B cell (primary cell): ENCODE results near the gene JPT1. TPM values are rescaled to one million over a fixed set of nuclear protein-coding genes. Genes with fewer than 3 reads are reported as not detected.
A peak's percentile ranks its signal among the peaks of the same experiment; 100 is the strongest.

Source experiments
- ATAC-seq: fragments of 200-7000 bp; cut with Tn5 transposase; one replicate; pipeline ENCODE4 v1.10.0; 2021; ENCODE audit warnings: low read depth, mild to moderate bottlenecking, moderate number of reproducible peaks, moderate library complexity
- CTCF ChIA-PET: fragments of 350-600 bp; sonication (Branson Sonifier 250); formaldehyde crosslinking; loops from one replicate; lab custom pipeline; 2021; ENCODE audit warnings: antibody characterized with exemption, inconsistent platforms; lab: Charles Lee
- POLR2A ChIA-PET: fragments of 350-600 bp; sonication (Branson Sonifier 250); formaldehyde crosslinking; loops from one replicate; lab custom pipeline; 2021; ENCODE audit warnings: antibody characterized with exemption; lab: Charles Lee
- DNase-seq: peaks from one replicate; pipeline ENCODE4 v3.0.0; 2013
- H2AFZ ChIP-seq: 2 replicates; pipeline ENCODE4 v1.6.1; 2012; ENCODE audit warnings: mild to moderate bottlenecking, low read depth, low read length; ENCODE audit not compliant: insufficient read depth, poor library complexity, severe bottlenecking
- H3K27ac ChIP-seq, 2 donors: 1 replicate in 1 of 2; 2 replicates in 1 of 2; pipeline ENCODE4 v1.5.1; 2012 to 2013; ENCODE audit warnings: low read length in 2 of 2, mild to moderate bottlenecking in 2 of 2, moderate library complexity in 1 of 2
- H3K27me3 ChIP-seq, 4 experiments: fragments of 200-600 bp in 1 of 4; sonication (generic) in 1 of 4; replicated peaks in 1 of 4; 1 replicate in 2 of 4; 2 replicates in 2 of 4; pipeline versions ENCODE4 v1.6.1 to v1.7.0; 2013 to 2016; ENCODE audit warnings: low read length in 3 of 4, mild to moderate bottlenecking in 2 of 4, mixed read lengths in 1 of 4, moderate library complexity in 1 of 4; ENCODE audit not compliant: insufficient read depth in 4 of 4, control insufficient read depth in 3 of 4; ENCODE audit errors: control extremely low read depth in 1 of 4
- H3K36me3 ChIP-seq, 2 experiments: replicated peaks in 1 of 2; 1 replicate in 1 of 2; 2 replicates in 1 of 2; pipeline versions ENCODE4 v1.6.1 to v1.7.1; 2013; ENCODE audit warnings: low read length in 1 of 2; ENCODE audit not compliant: insufficient read depth in 2 of 2, control insufficient read depth in 1 of 2; ENCODE audit errors: control extremely low read depth in 1 of 2, extremely low read depth in 1 of 2
- H3K4me1 ChIP-seq, 2 donors: fragments of 200-600 bp in 1 of 2; sonication (generic) in 1 of 2; 1 replicate in 1 of 2; 2 replicates in 1 of 2; pipeline versions ENCODE4 v1.5.1 to v1.6.1; 2013 to 2017; ENCODE audit warnings: low read length in 2 of 2; ENCODE audit not compliant: control insufficient read depth in 2 of 2, insufficient read depth in 2 of 2
- H3K4me2 ChIP-seq: replicated peaks from 2 replicates; pipeline ENCODE3; 2012; ENCODE audit warnings: mild to moderate bottlenecking, low read depth, low read length; ENCODE audit not compliant: poor library complexity, severe bottlenecking
- H3K4me3 ChIP-seq, 5 experiments: fragments of 200-600 bp in 1 of 5; sonication (generic) in 1 of 5; 1 replicate in 3 of 5; 2 replicates in 2 of 5; pipeline versions ENCODE4 v1.5.1 to v1.7.0; 2011 to 2016; ENCODE audit warnings: low read length in 4 of 5, mild to moderate bottlenecking in 4 of 5, low read depth in 2 of 5, control low read depth in 1 of 5, moderate library complexity in 1 of 5; ENCODE audit not compliant: insufficient read depth in 1 of 5; ENCODE audit errors: control extremely low read depth in 1 of 5, extremely low read depth in 1 of 5
- H3K79me2 ChIP-seq: fragments of 200-600 bp; sonication (generic); one replicate; pipeline ENCODE4 v1.6.0; 2016; ENCODE audit warnings: low read length; ENCODE audit not compliant: control insufficient read depth, insufficient read depth
- H3K9ac ChIP-seq: fragments of 200-600 bp; sonication (generic); 2 replicates; pipeline ENCODE4 v1.6.1; 2017; ENCODE audit warnings: mild to moderate bottlenecking, low read length, moderate library complexity
- H3K9me3 ChIP-seq, 3 donors: one replicate each; pipeline versions ENCODE4 v1.6.1 to v1.7.1; 2013; ENCODE audit warnings: low read length in 2 of 3; ENCODE audit not compliant: control insufficient read depth in 2 of 3, insufficient read depth in 1 of 3; ENCODE audit errors: control extremely low read depth in 1 of 3
- H4K20me1 ChIP-seq: 2 replicates; pipeline ENCODE4 v1.6.0; 2012; ENCODE audit warnings: mild to moderate bottlenecking, low read length; ENCODE audit not compliant: insufficient read depth, control insufficient read depth, poor library complexity, severe bottlenecking
- H3K27ac Mint-ChIP-seq: one replicate; pipeline ENCODE4 v1.8.0; 2021; ENCODE audit warnings: mixed read lengths
- H3K27me3 Mint-ChIP-seq: one replicate; pipeline ENCODE4 v1.8.0; 2021; ENCODE audit warnings: mixed read lengths
- H3K4me1 Mint-ChIP-seq: one replicate; pipeline ENCODE4 v1.8.0; 2021; ENCODE audit warnings: mixed read lengths
- H3K4me3 Mint-ChIP-seq: one replicate; pipeline ENCODE4 v1.8.0; 2021; ENCODE audit warnings: mixed read lengths
- H3K9me3 Mint-ChIP-seq: one replicate; pipeline ENCODE4 v1.8.0; 2022; ENCODE audit warnings: mixed read lengths; ENCODE audit not compliant: insufficient read depth
- CTCF ChIP-seq: fragments of 200-600 bp; IDR thresholded peaks from one replicate; pipeline ENCODE4 v1.8.0; 2022; ENCODE audit warnings: antibody characterized with exemption, mild to moderate bottlenecking
- EZH2 ChIP-seq: IDR thresholded peaks from 2 replicates; pipeline ENCODE4 v1.6.1; 2012; ENCODE audit warnings: borderline replicate concordance, low read depth, mild to moderate bottlenecking, moderate library complexity, low read length; ENCODE audit not compliant: insufficient read depth, poor library complexity, severe bottlenecking
- WGBS: methylation state at CpG from one replicate; pipeline ENCODE4 v1.1.5; 2013; ENCODE audit warnings: missing lambda C conversion rate; ENCODE audit not compliant: insufficient coverage; 5-methylcytosine and 5-hydroxymethylcytosine counted together
- intact Hi-C: fragments of 100-400 bp; cut with micrococcal nuclease; formaldehyde crosslinking; loops from one replicate; pipeline ENCODE4 v1.10.0; 2022
- polyA plus RNA-seq: library from polyadenylated mRNA; depleted of rRNA; stranded (reverse); fragments of >200 nt; gene quantifications from 2 replicates; pipeline ENCODE4 v1.2.3, GENCODE V29; 2012
- total RNA-seq, 2 donors: library from RNA; stranded (reverse); fragments of 120-200 nt in 1 of 2; gene quantifications; 1 replicate in 1 of 2; 2 replicates in 1 of 2; pipeline versions ENCODE4 v1.2.3 to v1.2.4, GENCODE V29; 2013 to 2022

The JPT1 gene
- total and polyA plus RNA-seq, 2 donors (not counting 1 experiment from before 2014, with no cell fraction given): 34.8 to 37.6 TPM

- 3% methylated on average over 21 of the region's 22 CpGs for WGBS
- peaks cover 6% of the 10 kb centered on the region for H4K20me1 ChIP-seq
- peaks cover 37% of the 10 kb centered on the region for H3K79me2 ChIP-seq
- CTCF ChIA-PET: interaction anchor here (0.5 to 11.4 kb wide), 73 partner anchors 10 to 453 kb away, joined by 3 to 373 read pairs (median 4); partner anchors contain the start of genes HID1, JPT1, MIF4GD and MRPS7
- no peaks in the 10 kb centered on the region for H3K36me3 ChIP-seq
- H3K4me2 ChIP-seq: peak overlapping the region; percentile 82
- POLR2A ChIA-PET: interaction anchor here (0.6 to 5.4 kb wide), 12 partner anchors 9 to 176 kb away, joined by 3 to 49 read pairs (median 4); partner anchors contain the start of genes JPT1, MIF4GD, MRPL58 and NT5C
- ATAC-seq (peak; percentile 55), DNase-seq (peak; percentile 94)
- Mint-ChIP-seq H3K9me3 (no peaks in the 10 kb centered on the region), H3K27me3 (no peaks in the 10 kb centered on the region), H3K27ac (peak overlapping the region; percentile 94), H3K4me3 (peak overlapping the region; percentile 93), H3K4me1 (peaks cover 63% of the 10 kb centered on the region)
- intact Hi-C loops: loop anchor here (1.0 kb wide), 7 partner anchors 17 to 298 kb away; partner anchors contain the start of genes JPT1 and NT5C
- H3K4me3 ChIP-seq: peak overlapping the region; percentile 51 to 81 (median 60)
- H3K4me1 ChIP-seq: peaks cover 55 to 67% of the 10 kb centered on the region in 2 donors
- no peak for TF ChIP-seq EZH2
- peak; percentile 88 for TF ChIP-seq CTCF
- no peaks in the 10 kb centered on the region for H3K27me3 ChIP-seq
- peak overlapping the region; percentile 49 to 72 for H3K27ac ChIP-seq
- peak overlapping the region; percentile 71 for H3K9ac ChIP-seq
- no peaks in the 10 kb centered on the region for H3K9me3 ChIP-seq
- H2AFZ ChIP-seq: peak overlapping the region; percentile 86
Observed at GRCh38 chr17:75113798-75114551, 40.3 kb downstream of the JPT1 start.
